ENCODE measurements around the gene ETDB. TPM values are rescaled to one million over a fixed set of nuclear protein-coding genes. Genes with fewer than 3 reads are reported as not detected.
"Not testable (repeated sequence)": the region's sequence is repeated elsewhere in the genome, so short reads cannot be mapped to it uniquely, and the experiment has no call there.

The ETDB gene
- not detected for total RNA-seq
- not detected for polyA plus RNA-seq

- not testable (repeated sequence) for H3K9me3 ChIP-seq (ENCODE audit: control insufficient read depth in 4 of 4, low read length in 3 of 4); H3K27ac ChIP-seq (ENCODE audit: low read depth in 1 of 2, low read length in 2 of 2); H3K9ac ChIP-seq (ENCODE audit: low read depth in 1 of 2, low read length in 2 of 2); H3K36me3 ChIP-seq (ENCODE audit: control insufficient read depth in 4 of 4, insufficient read depth in 3 of 4, low read depth in 1 of 4, low read length in 3 of 4); H3K4me1 ChIP-seq (ENCODE audit: control insufficient read depth in 4 of 4, insufficient read depth in 4 of 4, low read length in 3 of 4); DNase-seq (ENCODE audit: low spot score); H3K27me3 ChIP-seq (ENCODE audit: control insufficient read depth in 4 of 4, insufficient read depth in 4 of 4, low read length in 3 of 4); H3K4me3 ChIP-seq (ENCODE audit: low read depth in 1 of 3, low read length in 3 of 3)
- no CpG with 5 or more reads among the region's 1 CpG for WGBS
Measured at GRCh38 chrX:135120056-135120576, at the start of gene ETDB. ETDB (minus strand) TSS chrX:135120526; CDS start chrX:135119261, 1,265 bp downstream.

- not testable (repeated sequence) for H3K27ac ChIP-seq (ENCODE audit: low read depth in 1 of 2, low read length in 2 of 2); H3K9me3 ChIP-seq (ENCODE audit: control insufficient read depth in 4 of 4, low read length in 3 of 4); H3K27me3 ChIP-seq (ENCODE audit: control insufficient read depth in 4 of 4, insufficient read depth in 4 of 4, low read length in 3 of 4); DNase-seq (ENCODE audit: low spot score); H3K36me3 ChIP-seq (ENCODE audit: control insufficient read depth in 4 of 4, insufficient read depth in 3 of 4, low read depth in 1 of 4, low read length in 3 of 4); H3K4me3 ChIP-seq (ENCODE audit: low read depth in 1 of 3, low read length in 3 of 3); H3K4me1 ChIP-seq (ENCODE audit: control insufficient read depth in 4 of 4, insufficient read depth in 4 of 4, low read length in 3 of 4); H3K9ac ChIP-seq (ENCODE audit: low read depth in 1 of 2, low read length in 2 of 2)
- 75% methylated on average over 3 of the region's 3 CpGs for WGBS
Measured at GRCh38 chrX:135169534-135169933, 49.2 kb upstream of the ETDB start.

- DNase-seq (ENCODE audit: low spot score), result no peak
- H3K9me3 ChIP-seq (ENCODE audit: control insufficient read depth in 4 of 4, low read length in 3 of 4), result peaks cover 0 to 2% (median 0%) of the 10 kb centered on the region in 4 donors
- H3K9ac ChIP-seq (ENCODE audit: low read depth in 1 of 2, low read length in 2 of 2), result no peak overlapping the region
- no peaks in the 10 kb centered on the region for H3K4me1 ChIP-seq (ENCODE audit: control insufficient read depth in 4 of 4, insufficient read depth in 4 of 4, low read length in 3 of 4)
- WGBS, result 58% methylated on average over 3 of the region's 3 CpGs
- TF ChIP-seq FOXA1 (IDR thresholded peaks at IDR 0.05) (no peak), REST (IDR thresholded peaks at IDR 0.05) (no peak), MAX (IDR thresholded peaks at IDR 0.05) (no peak), HNF4A (conservative IDR thresholded peaks at IDR 0.05) (no peak), JUND (IDR thresholded peaks at IDR 0.05) (no peak), ATF3 (IDR thresholded peaks at IDR 0.05) (no peak), YY1 (IDR thresholded peaks at IDR 0.05) (no peak), RXRA (IDR thresholded peaks at IDR 0.05) (no peak), CTCF (IDR thresholded peaks at IDR 0.05; ENCODE audit: low read depth, low read length, missing input control) (no peak), NR2F2 (IDR thresholded peaks at IDR 0.05) (no peak), GABPA (IDR thresholded peaks at IDR 0.05 in 1 of 2, conservative IDR thresholded peaks at IDR 0.05 in 1 of 2) (no peak)
- no peaks in the 10 kb centered on the region for H3K36me3 ChIP-seq (ENCODE audit: control insufficient read depth in 4 of 4, insufficient read depth in 3 of 4, low read depth in 1 of 4, low read length in 3 of 4)
- no peaks in the 10 kb centered on the region for H3K27me3 ChIP-seq (ENCODE audit: control insufficient read depth in 4 of 4, insufficient read depth in 4 of 4, low read length in 3 of 4)
- no peak overlapping the region for H3K4me3 ChIP-seq (ENCODE audit: low read depth in 1 of 3, low read length in 3 of 3)
- no peak overlapping the region for H3K27ac ChIP-seq (ENCODE audit: low read depth in 1 of 2, low read length in 2 of 2)
Measured at GRCh38 chrX:135168486-135168885, 48.2 kb upstream of the ETDB start.

GRCh38 chrX:135154688-135155087 is 34.4 kb upstream of the ETDB start:
- WGBS, result no CpG with 5 or more reads among the region's 3 CpGs

GRCh38 chrX:135126145-135126544 is 5.8 kb upstream of the ETDB start:
- WGBS, result no CpG with 5 or more reads among the region's 6 CpGs
- H3K9ac ChIP-seq (ENCODE audit: low read depth in 1 of 2, low read length in 2 of 2); H3K27ac ChIP-seq (ENCODE audit: low read depth in 1 of 2, low read length in 2 of 2); DNase-seq (ENCODE audit: low spot score); H3K27me3 ChIP-seq (ENCODE audit: control insufficient read depth in 4 of 4, insufficient read depth in 4 of 4, low read length in 3 of 4); H3K9me3 ChIP-seq (ENCODE audit: control insufficient read depth in 4 of 4, low read length in 3 of 4); H3K4me3 ChIP-seq (ENCODE audit: low read depth in 1 of 3, low read length in 3 of 3); H3K4me1 ChIP-seq (ENCODE audit: control insufficient read depth in 4 of 4, insufficient read depth in 4 of 4, low read length in 3 of 4); H3K36me3 ChIP-seq (ENCODE audit: control insufficient read depth in 4 of 4, insufficient read depth in 3 of 4, low read depth in 1 of 4, low read length in 3 of 4): not testable (repeated sequence)

More at GRCh38 chrX:135154688-135155087, 34.4 kb upstream of the ETDB start:
- H3K9me3 ChIP-seq (ENCODE audit: control insufficient read depth in 4 of 4, low read length in 3 of 4); H3K4me3 ChIP-seq (ENCODE audit: low read depth in 1 of 3, low read length in 3 of 3); H3K9ac ChIP-seq (ENCODE audit: low read depth in 1 of 2, low read length in 2 of 2); H3K27me3 ChIP-seq (ENCODE audit: control insufficient read depth in 4 of 4, insufficient read depth in 4 of 4, low read length in 3 of 4); H3K36me3 ChIP-seq (ENCODE audit: control insufficient read depth in 4 of 4, insufficient read depth in 3 of 4, low read depth in 1 of 4, low read length in 3 of 4); DNase-seq (ENCODE audit: low spot score); H3K27ac ChIP-seq (ENCODE audit: low read depth in 1 of 2, low read length in 2 of 2); H3K4me1 ChIP-seq (ENCODE audit: control insufficient read depth in 4 of 4, insufficient read depth in 4 of 4, low read length in 3 of 4): not testable (repeated sequence)
